ENCODE data around the gene SEMA3E.
"Not testable (repeated sequence)": the region's sequence is repeated elsewhere in the genome, so short reads cannot be mapped to it uniquely, and the experiment has no call there.

Gene SEMA3E

DNA sequence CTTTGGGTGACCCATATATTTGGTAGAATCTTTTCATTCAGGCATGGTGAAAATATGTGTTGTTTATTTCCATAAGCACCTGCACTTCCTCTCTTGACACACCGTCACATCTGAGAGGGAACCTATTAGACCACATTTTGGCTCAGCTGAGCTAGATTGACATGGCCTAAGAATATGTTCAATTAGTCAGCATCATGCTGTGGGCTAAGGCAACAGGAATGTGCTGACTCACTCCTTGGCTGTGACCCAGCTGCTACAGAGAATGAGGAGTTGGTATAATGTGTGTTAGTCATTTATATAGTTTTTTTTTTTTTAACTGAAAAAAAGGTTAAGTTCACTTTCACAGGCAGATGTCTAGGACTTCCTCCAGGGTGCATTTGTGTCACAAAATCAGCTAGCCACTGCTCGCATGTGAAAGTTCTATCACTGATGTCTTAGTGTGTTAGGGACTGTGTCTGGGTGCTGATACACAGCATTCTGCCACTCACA, 180.6 kb downstream of the SEMA3E start:
- Mint-ChIP-seq H3K27me3 (no peaks in the 10 kb centered on the region), H3K4me3 (no peak overlapping the region), H3K9me3 (no peaks in the 10 kb centered on the region), H3K4me1 (no peaks in the 10 kb centered on the region), H3K27ac (no peak overlapping the region), H3K36me3 (ENCODE audit: low read depth) (no peaks in the 10 kb centered on the region)
- peak; percentile 24 for ATAC-seq
- no peak for DNase-seq

GRCh38 chr7:83467493-83467892, 181.4 kb downstream of the SEMA3E start:
- Mint-ChIP-seq H3K4me1 (no peaks in the 10 kb centered on the region), H3K4me3 (no peak overlapping the region), H3K27me3 (no peaks in the 10 kb centered on the region), H3K36me3 (ENCODE audit: low read depth) (no peaks in the 10 kb centered on the region), H3K27ac (no peak overlapping the region), H3K9me3 (no peaks in the 10 kb centered on the region)
- DNase-seq (no peak), ATAC-seq (no peak)

DNA sequence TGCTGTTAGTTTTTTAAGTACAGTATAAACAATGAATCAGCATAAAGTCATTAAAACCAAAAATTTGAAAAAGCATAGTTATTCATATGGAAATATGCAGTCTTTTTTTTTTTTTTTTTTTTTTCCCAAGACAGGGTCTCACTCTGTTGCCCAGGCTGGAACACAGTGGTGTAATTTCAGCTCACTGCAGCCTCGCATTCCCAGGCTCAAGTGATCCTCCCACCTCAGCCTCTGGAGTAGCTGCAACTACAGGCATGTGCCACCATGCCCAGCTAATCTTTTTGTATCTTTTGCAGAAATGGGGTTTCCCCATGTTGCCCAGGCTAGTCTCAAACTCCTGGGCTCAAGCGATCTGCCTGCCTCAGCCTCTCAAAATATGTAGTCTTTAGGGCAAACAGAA, 182.0 kb downstream of the SEMA3E start:
- ATAC-seq (no peak), DNase-seq (no peak)
- no peaks in the 10 kb centered on the region for H3K27me3 Mint-ChIP-seq
- H3K36me3 Mint-ChIP-seq (ENCODE audit: low read depth) = no peaks in the 10 kb centered on the region
- H3K4me3 Mint-ChIP-seq = no peak overlapping the region
- no peaks in the 10 kb centered on the region for H3K9me3 Mint-ChIP-seq
- no peak overlapping the region for H3K27ac Mint-ChIP-seq
- no peaks in the 10 kb centered on the region for H3K4me1 Mint-ChIP-seq

- no peak for ATAC-seq
- H3K4me1 Mint-ChIP-seq = no peaks in the 10 kb centered on the region
Observed at GRCh38 chr7:83466187-83466923, 182.6 kb downstream of the SEMA3E start.

DNA sequence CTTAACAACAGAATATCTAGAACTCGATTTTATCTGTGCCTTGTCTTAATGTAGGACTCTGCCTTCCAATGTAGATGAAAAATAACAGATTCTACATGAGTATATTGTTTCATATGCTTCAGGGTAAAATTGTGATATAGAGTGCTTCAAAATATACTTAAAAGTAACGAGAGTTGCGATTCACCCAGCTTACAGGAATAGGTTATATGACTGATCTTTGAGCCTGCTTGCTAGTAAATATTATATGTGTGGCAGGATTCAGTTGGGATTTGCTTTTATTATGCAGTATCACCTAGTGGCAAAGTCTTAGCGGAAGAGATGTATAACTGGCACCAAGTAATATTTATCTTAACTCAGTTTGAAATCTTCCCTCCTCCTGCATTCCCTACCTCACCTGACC, 183.3 kb downstream of the SEMA3E start:
- Mint-ChIP-seq H3K27me3 (no peaks in the 10 kb centered on the region), H3K4me1 (no peaks in the 10 kb centered on the region), H3K4me3 (no peak overlapping the region), H3K36me3 (ENCODE audit: low read depth) (no peaks in the 10 kb centered on the region), H3K9me3 (peaks cover 3% of the 10 kb centered on the region), H3K27ac (no peak overlapping the region)
- no peak for ATAC-seq
- no peak for DNase-seq

More at GRCh38 chr7:83466187-83466923, 182.6 kb downstream of the SEMA3E start:
- Mint-ChIP-seq H3K4me3 (no peak overlapping the region), H3K27me3 (no peaks in the 10 kb centered on the region), H3K9me3 (no peaks in the 10 kb centered on the region), H3K27ac (no peak overlapping the region), H3K36me3 (ENCODE audit: low read depth) (no peaks in the 10 kb centered on the region)
- DNase-seq = no peak

DNA sequence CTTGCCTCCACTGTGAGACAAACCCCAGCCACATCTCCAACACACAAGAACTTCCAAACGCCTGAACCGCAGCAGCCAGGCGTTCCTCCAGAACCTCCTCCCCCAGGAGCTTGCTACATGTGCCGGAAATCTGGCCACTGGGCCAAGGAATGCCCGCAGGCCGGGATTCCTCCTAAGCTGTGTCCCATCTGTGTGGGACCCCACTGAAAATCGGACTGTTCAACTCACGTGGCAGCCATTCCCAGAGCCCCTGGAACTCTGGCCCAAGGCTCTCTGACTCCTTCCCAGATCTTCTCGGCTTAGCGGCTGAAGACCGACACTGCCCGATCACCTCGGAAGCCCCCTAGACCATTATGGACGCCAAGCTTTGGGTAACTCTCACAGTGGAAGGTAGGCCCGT, 187.1 kb downstream of the SEMA3E start:
- H3K27me3 Mint-ChIP-seq = not testable (repeated sequence)

GRCh38 chr7:83459930-83460653, 188.8 kb downstream of the SEMA3E start:
- H3K9me3 Mint-ChIP-seq = not testable (repeated sequence)

More for the DNA sequence above, 187.1 kb downstream of the SEMA3E start:
- H3K27ac Mint-ChIP-seq; H3K9me3 Mint-ChIP-seq; H3K4me1 Mint-ChIP-seq; DNase-seq; H3K4me3 Mint-ChIP-seq; ATAC-seq; H3K36me3 Mint-ChIP-seq (ENCODE audit: low read depth): not testable (repeated sequence)

GRCh38 chr7:83459101-83459929, 189.6 kb downstream of the SEMA3E start:
- H3K4me1 Mint-ChIP-seq; ATAC-seq; H3K36me3 Mint-ChIP-seq (ENCODE audit: low read depth); H3K9me3 Mint-ChIP-seq; H3K27ac Mint-ChIP-seq; H3K27me3 Mint-ChIP-seq; DNase-seq; H3K4me3 Mint-ChIP-seq: not testable (repeated sequence)

More at GRCh38 chr7:83459930-83460653, 188.8 kb downstream of the SEMA3E start:
- ATAC-seq; H3K27me3 Mint-ChIP-seq; H3K4me1 Mint-ChIP-seq; H3K4me3 Mint-ChIP-seq; H3K27ac Mint-ChIP-seq; H3K36me3 Mint-ChIP-seq (ENCODE audit: low read depth); DNase-seq: not testable (repeated sequence)

DNA sequence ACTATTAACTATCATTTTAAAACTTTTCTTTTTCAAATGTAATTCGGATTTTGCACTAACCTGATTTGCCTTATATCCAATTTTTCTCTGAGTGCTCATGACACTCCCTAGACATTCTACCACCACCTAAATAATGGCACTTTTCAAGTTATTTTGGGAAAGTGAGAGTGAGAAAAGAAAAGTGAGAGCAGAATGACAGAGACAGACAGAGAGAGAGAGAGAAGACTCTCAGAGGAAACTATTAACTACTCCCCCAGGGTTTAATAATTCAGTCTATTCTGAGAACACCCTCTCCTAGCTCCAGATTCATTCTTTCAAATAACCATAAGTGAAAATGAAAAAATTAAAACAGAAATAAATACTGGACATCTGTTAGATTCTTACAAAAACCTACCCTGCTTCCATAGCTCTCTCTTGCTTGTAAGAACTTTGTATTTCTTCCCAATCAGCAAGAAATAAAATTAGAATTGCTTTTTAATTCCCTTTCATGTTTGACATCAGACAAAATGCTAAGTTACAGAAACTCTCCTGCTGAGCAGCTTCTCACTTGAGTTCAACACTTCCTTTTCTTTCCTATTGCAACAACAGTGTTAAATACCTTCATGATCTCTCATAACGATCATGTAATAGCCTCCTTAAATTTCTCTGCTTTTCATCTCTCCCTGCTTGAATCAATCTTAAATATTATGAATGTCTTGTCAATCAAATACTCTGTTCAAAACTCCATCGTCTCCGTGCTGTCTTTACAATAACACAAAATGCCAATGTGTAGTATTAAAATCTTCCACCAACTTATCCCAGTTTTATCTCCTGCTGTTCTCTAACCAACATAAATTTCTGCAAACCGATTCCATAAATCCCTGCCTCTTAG, 191.7 kb downstream of the SEMA3E start:
- no peak overlapping the region for H3K4me3 Mint-ChIP-seq
- no peaks in the 10 kb centered on the region for H3K4me1 Mint-ChIP-seq
- H3K9me3 Mint-ChIP-seq = peaks cover 7% of the 10 kb centered on the region
- H3K36me3 Mint-ChIP-seq (ENCODE audit: low read depth) = no peaks in the 10 kb centered on the region
- no peaks in the 10 kb centered on the region for H3K27me3 Mint-ChIP-seq
- DNase-seq = no peak
- no peak overlapping the region for H3K27ac Mint-ChIP-seq
- no peak for ATAC-seq

DNA sequence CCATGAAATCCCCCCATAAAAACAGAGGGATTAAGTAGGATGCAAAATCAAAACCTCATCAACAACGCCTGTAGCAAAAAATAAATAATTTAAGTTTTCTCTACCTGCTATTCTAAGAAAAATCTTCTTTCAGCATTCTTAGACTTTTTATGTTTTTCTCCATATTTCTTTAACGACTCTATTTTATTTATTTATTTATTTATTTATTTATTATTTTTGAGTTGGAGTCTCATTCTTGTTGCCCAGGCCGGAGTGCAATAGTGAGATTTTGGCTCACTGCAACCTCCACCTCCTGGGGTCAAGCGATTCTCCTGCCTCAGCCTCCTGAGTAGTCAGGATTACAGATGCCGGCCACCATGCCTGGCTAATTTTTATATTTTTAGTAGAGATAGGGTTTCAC, 192.5 kb downstream of the SEMA3E start:
- no peak for DNase-seq
- no peaks in the 10 kb centered on the region for H3K36me3 Mint-ChIP-seq (ENCODE audit: low read depth)
- no peaks in the 10 kb centered on the region for H3K27me3 Mint-ChIP-seq
- H3K27ac Mint-ChIP-seq = no peak overlapping the region
- peaks cover 7% of the 10 kb centered on the region for H3K9me3 Mint-ChIP-seq
- ATAC-seq = no peak
- H3K4me1 Mint-ChIP-seq = no peaks in the 10 kb centered on the region
- H3K4me3 Mint-ChIP-seq = no peak overlapping the region

DNA sequence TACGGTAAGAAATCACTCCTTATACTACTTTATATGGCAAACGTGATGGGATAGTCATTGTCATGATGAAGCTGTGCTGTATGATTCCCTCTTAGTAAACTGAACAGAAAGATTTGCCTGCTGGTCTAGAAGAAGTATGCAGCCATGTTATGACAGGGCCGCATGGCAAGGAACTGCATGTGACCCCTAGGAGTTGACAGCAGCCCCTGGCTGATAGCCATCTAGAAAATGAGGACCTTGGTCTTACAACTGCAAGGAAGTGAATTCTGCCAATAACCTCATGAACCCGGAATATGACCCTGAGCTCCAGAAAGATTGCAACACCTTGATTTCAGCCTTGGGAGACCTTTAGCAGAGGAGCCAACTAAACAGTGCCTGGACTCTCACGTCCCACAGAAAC, 193.3 kb downstream of the SEMA3E start:
- no peak for ATAC-seq
- Mint-ChIP-seq H3K4me1 (no peaks in the 10 kb centered on the region), H3K4me3 (no peak overlapping the region), H3K27ac (no peak overlapping the region), H3K27me3 (no peaks in the 10 kb centered on the region), H3K36me3 (ENCODE audit: low read depth) (no peaks in the 10 kb centered on the region), H3K9me3 (peaks cover 4% of the 10 kb centered on the region)
- DNase-seq = no peak

- Mint-ChIP-seq H3K36me3 (ENCODE audit: low read depth) (no peaks in the 10 kb centered on the region), H3K9me3 (no peaks in the 10 kb centered on the region), H3K27ac (no peak overlapping the region), H3K4me1 (no peaks in the 10 kb centered on the region), H3K27me3 (no peaks in the 10 kb centered on the region), H3K4me3 (no peak overlapping the region)
- ATAC-seq (no peak), DNase-seq (no peak)
Observed at GRCh38 chr7:83452256-83452655, 196.7 kb downstream of the SEMA3E start.

DNA sequence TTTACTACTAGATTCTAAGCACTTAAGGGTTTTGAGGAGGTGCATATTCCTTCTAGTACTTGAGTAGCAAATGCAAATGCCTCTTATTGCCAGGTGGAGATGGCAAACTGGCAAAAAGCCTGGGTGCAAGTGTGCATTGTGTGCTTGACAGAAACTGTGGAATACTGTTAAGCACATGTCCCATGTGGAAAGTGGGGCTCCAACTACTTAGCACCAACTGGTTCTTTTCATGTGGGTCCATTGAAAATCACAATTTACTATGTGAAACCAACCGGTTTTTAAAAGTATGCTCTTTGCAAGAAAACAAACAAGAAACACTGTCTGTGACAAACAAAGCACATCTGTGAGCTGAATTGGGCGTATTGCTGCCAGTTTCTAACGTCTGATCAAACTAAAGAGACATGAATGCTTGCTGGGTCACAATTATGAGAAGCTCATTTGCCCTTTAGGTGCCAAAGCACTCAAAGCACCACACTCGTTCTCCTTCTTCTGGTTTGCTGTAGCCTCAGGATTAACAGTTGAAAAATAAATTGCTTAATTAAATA, 197.4 kb downstream of the SEMA3E start:
- DNase-seq (no peak), ATAC-seq (no peak)
- H3K36me3 Mint-ChIP-seq (ENCODE audit: low read depth) = no peaks in the 10 kb centered on the region
- no peak overlapping the region for H3K4me3 Mint-ChIP-seq
- H3K27me3 Mint-ChIP-seq = no peaks in the 10 kb centered on the region
- no peaks in the 10 kb centered on the region for H3K4me1 Mint-ChIP-seq
- H3K27ac Mint-ChIP-seq = no peak overlapping the region
- no peaks in the 10 kb centered on the region for H3K9me3 Mint-ChIP-seq

- no peak overlapping the region for H3K4me3 Mint-ChIP-seq
- DNase-seq (no peak), ATAC-seq (no peak)
- no peaks in the 10 kb centered on the region for H3K36me3 Mint-ChIP-seq (ENCODE audit: low read depth)
- H3K9me3 Mint-ChIP-seq = no peaks in the 10 kb centered on the region
- H3K4me1 Mint-ChIP-seq = no peaks in the 10 kb centered on the region
- H3K27ac Mint-ChIP-seq = no peak overlapping the region
- H3K27me3 Mint-ChIP-seq = no peaks in the 10 kb centered on the region
Observed at GRCh38 chr7:83449781-83450180, 199.2 kb downstream of the SEMA3E start.
